GM19240 (cell line): ENCODE data around the gene PSAP.
"Not testable (repeated sequence)": the region's sequence is repeated elsewhere in the genome, so short reads cannot be mapped to it uniquely, and the experiment has no call there.

Experiments used
- DNase-seq: peaks from one replicate; pipeline ENCODE4 v3.0.0; 2011; ENCODE audit warnings: low spot score; ENCODE audit not compliant: insufficient read length

Gene PSAP

GRCh38 chr10:71874680-71875354, 23.8 kb upstream of the PSAP start:
- not testable (repeated sequence) for DNase-seq

DNA sequence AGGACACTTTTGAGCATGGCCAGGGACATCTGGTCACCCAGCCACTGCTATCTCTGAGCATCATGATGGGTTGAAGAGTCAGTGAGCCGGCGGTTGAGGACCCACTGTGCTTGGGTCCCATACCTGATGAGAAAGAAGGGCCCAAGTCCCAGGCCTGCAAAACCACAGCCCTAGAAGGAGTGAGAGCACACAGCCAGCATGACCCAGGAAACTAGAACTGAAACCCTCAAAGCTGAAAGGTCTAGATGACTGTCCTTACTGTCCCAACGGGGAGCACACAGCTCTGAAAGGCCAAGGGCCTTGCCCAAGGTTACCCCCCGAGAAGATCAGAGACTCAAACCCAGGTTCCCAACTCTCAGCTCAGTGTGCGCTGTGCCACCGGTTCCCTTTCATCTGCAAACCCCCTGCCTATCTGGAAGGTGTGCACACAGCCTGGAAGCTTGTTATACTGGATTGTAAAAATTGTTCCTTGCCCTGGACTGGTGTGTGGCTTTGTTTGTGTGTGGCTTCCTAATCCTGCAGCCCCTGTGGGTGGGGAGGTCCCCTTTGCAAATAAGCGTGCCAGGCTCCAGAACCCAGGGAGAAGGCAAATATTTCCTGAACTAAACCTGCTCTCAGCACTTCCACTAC, 22.6 kb upstream of the PSAP start:
- DNase-seq, result peak; percentile 91

DNA sequence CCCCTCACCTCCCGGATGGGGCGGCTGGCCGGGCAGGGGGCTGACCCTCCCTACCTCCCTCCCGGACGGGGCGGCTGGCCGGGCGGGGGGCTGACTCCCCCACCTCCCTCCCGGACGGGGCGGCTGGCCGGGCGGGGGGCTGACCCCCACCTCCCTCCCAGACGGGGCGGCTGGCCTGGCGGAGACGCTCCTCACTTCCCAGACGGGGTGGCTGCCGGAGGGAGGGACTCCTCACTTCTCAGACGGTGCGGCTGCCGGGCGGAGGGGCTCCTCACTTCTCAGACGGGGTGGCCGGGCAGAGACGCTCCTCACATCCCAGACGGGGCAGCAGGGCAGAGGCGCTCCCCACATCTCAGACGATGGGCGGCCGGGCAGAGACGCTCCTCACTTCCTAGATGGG, 18.6 kb upstream of the PSAP start:
- not testable (repeated sequence) for DNase-seq

- no peak for DNase-seq
These were observed 17.2 kb upstream of the PSAP start for GRCh38 chr10:71868192-71868697.

- DNase-seq, result no peak
These were observed 14.6 kb upstream of the PSAP start for GRCh38 chr10:71865561-71866041.

DNA sequence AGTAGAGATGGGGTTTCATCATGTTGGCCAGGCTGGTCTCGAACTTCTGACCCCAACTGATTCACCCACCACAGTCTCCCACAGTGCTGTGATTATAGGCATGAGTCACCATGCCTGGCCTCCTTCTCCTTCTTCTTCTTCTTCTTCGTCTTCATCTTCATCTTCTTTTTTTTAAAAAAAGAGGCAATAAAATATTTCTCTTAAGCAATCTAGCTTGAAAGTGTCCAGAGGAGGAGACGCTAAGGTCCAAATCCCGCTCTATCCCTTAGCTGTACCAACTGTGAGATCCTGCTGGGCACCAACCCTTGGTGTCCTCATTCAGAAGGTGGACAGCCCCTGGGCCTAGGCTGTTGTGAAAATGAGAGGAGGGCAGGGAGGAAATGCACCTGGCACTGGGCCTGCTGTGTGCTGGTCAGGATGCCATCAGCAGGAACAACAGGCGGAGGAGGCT, 13.9 kb upstream of the PSAP start:
- no peak for DNase-seq

DNA sequence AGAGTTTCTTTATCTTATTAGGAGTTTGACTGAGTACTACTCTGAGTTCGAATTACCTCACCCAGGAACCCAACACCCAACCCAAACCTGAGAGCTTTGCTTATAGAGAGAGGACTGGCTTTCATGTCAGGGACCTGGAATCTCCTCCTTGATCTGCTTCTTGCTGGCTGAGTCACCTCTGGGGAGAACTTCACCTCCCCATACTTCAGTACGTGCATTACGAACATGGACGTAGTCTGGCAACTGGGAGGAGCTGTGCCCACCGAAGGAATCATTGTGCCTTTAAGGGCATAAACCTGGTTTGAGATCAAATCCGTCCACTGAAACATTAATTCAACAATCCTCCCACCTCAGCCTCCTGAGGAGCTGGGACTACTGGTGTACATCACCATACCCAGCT, 12.2 kb upstream of the PSAP start:
- DNase-seq, result no peak

GRCh38 chr10:71860243-71861029, 9.4 kb upstream of the PSAP start:
- no peak for DNase-seq

DNA sequence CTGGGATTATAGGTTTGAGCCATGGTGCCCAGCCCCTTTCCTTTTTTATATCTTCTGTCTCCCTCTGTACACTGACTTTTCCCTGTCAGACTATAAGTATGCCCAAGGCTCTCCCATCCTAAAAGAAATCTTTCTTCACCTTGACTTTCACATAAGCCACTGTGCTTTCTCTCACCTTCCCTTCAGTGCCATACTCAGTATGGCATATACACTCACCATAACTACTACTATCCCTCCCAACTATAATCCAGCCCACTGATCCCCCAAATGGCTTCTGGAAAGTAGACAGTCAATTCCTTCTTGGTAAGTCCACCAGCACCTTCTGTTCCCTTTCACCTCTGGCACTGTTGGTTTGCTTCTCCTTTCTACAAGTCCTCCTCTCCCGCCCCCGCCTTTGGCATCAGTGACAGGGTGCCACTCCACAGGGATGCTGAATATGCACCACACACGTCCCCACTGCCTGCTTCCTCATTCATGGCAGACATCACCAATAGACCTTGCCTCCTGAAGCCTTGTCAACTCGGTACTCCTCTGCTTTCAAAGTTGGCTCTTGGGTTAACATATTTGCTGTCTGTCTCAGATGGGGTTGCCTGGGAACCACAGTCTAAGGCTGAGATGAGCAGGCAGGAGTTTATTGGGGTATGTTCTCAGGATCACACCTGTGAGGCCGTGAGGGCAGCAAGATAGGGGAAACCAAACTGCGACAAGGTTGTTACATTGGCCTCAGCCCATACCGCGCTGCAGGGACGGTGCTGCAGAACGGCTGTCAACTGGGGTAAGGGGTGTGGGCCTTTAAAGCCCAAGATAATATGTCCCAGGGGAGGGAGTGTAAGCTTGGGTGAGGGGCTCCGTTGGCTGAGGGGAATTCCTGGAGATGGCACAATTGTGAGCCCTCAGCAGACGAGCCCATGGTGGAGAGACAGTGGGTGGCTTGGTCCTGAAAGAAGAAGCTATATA, 7.2 kb upstream of the PSAP start:
- DNase-seq, result no peak

GRCh38 chr10:71856619-71857018, 5.6 kb upstream of the PSAP start:
- DNase-seq, result no peak

DNA sequence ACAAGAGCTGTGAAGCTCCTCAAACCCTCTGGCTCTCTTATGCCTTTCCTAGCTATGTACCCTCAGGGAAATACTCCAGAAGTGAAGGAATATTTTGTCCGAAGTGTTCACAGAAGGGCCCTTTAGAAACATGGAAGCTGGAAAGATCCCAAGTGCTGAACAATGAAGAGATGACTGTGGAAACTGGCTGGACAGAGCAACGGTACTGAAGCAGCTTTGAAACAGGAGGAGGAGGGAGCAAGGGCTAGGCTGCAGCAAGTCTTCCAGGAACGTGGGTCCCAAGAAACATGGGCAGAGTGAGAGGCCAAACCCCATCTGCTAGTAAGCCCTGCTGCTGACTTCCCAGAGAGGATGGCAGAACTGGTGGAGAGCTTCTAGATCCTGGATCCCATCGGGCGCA, 3.0 kb upstream of the PSAP start:
- no peak for DNase-seq

GRCh38 chr10:71852355-71852937, 1.4 kb upstream of the PSAP start:
- no peak for DNase-seq

DNA sequence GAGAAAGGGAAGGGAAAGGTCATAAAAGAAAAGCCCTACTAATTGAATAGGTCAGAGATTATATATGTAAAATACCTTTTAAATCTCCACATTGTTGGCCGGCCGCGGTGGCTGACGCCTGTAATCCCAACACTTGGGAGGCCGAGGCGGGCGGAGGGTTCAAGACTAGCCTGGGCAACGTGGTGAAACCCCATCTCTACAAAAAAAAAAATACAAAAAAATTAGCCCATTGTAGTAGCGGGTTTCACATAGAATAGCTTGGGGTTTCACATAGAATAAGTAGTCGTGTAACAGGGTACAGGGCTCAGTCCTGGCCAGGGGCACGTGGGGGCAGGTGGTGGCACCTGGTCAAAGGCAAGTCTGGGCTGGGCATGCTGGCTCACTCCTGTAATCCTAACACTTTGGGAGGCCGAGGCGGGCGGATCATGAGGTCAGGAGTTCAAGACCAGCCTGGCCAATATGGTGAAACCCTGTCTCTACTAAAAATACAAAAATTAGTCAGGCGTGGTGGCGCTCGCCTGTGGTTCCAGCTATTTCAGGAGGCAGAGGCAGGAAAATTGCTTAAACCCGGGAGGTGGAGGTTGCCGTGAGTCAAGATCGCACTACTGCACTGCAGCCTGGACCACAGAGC, 529 bp upstream of the PSAP start:
- not testable (repeated sequence) for DNase-seq

GRCh38 chr10:71850021-71850742, 869 bp downstream of the PSAP start:
- DNase-seq, result no peak

DNA sequence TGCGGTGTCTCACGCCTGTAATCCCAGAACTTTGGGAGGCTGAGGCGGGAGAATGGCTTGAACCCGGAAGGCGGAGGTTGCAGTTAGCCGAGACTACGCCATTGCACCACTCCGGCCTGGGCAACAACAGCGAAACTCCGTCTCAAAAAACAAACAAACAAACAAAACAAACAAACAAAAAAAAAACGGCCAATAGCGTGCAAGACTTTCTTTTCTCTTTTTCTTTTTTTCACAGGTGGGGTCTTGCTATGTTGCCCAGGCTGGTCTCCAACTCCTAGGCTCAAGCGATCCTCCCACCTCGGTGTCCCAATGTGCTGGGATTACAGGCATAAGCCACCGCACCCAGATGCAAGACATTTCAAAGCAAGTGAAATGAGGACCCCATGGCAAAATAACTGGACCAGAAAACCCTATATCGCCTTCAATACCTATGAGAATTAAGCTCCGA, 1.6 kb downstream of the PSAP start:
- no peak for DNase-seq

DNA sequence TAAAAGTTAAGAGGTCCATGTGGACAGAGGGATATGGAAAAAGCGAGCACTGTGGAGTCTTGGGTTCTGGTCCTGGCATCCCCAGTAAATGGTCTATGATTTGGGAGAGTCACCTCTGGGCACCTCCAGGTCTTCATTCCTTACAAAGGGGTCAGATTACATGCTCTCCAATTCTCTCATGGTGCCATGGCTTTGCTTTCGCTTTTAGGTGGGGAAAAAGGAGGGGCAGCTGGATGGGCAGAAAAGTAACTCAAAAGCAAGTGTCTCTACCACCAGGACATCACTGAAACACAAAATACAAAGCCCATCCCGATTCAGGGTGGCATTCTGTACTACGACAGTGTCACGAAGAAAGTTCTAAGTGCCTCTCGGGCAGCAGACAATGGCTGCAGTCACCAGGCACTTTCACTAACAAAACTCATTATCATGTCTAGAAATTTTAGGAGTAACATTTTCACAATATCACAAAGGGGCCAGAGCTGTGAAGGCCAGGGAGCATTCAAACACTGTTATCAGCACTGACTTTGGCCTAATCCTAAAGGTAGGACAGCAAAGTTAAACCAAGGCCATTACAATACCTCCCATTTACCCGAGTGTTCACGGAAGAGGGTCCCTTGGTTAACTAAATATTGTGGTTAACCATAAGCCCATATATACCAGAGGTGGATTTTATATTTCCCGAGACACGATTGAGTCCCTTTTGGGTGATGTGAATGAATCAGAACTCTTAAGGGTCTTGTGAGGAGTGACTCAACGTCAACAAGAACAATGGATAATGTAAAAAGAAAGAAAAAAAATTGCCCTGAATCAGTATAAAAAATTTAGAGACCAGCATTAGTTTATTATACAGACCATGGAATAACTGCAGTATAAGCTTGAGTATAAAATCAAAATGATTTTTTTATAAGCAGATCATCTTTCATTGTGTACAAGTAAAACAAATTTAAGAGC, 2.5 kb downstream of the PSAP start:
- DNase-seq, result no peak

- DNase-seq, result no peak
These were observed 3.6 kb downstream of the PSAP start for GRCh38 chr10:71847418-71847817.

GRCh38 chr10:71846816-71847215, 4.2 kb downstream of the PSAP start:
- DNase-seq, result no peak
